Progenitor cell of endocrine pancreas (in vitro differentiated cells): ENCODE measurements around the gene VPREB3. TPM values are rescaled to one million over a fixed set of nuclear protein-coding genes. Genes with fewer than 3 reads are reported as not detected.

Experiments used
- DNase-seq: peaks from one replicate; pipeline ENCODE4 v3.0.0; 2021; ENCODE audit warnings: low spot score; ENCODE audit not compliant: unreplicated experiment
- H3K27ac Mint-ChIP-seq: 2 replicates; pipeline ENCODE4 v1.8.0; 2021; ENCODE audit warnings: mild to moderate bottlenecking, moderate library complexity, mixed read lengths
- H3K27me3 Mint-ChIP-seq: 2 replicates; pipeline ENCODE4 v1.8.0; 2021; ENCODE audit warnings: mixed read lengths
- H3K36me3 Mint-ChIP-seq: 2 replicates; pipeline ENCODE4 v1.8.0; 2022; ENCODE audit warnings: mixed read lengths; ENCODE audit not compliant: insufficient read depth
- H3K4me1 Mint-ChIP-seq: 2 replicates; pipeline ENCODE4 v1.8.0; 2021; ENCODE audit warnings: low read depth, mixed read lengths
- H3K4me3 Mint-ChIP-seq: 2 replicates; pipeline ENCODE4 v1.8.0; 2021; ENCODE audit warnings: low read depth, mild to moderate bottlenecking, moderate library complexity, mixed read lengths
- H3K9me3 Mint-ChIP-seq: 2 replicates; pipeline ENCODE4 v1.8.0; 2021; ENCODE audit warnings: low read depth, mixed read lengths
- CTCF ChIP-seq: fragments of 200-600 bp; sonication (generic); IDR thresholded peaks from one replicate; pipeline ENCODE4 v1.5.0; 2021; ENCODE audit warnings: antibody characterized with exemption, mild to moderate bottlenecking; ENCODE audit not compliant: unreplicated experiment
- total RNA-seq: library from RNA; stranded (reverse); gene quantifications from 2 replicates; pipeline ENCODE4 v1.2.1, GENCODE V29; 2021

Gene VPREB3
- total RNA-seq, 1 donor from 2014 or later = not detected

GRCh38 chr22:23755711-23756110 lies 1.5 kb upstream of the VPREB3 start:
- H3K27ac Mint-ChIP-seq = no peak overlapping the region
- no peaks in the 10 kb centered on the region for H3K9me3 Mint-ChIP-seq
- peaks cover 4% of the 10 kb centered on the region for H3K27me3 Mint-ChIP-seq
- no peak overlapping the region for H3K4me3 Mint-ChIP-seq
- H3K36me3 Mint-ChIP-seq = no peaks in the 10 kb centered on the region
- TF ChIP-seq CTCF = no peak
- no peak for DNase-seq
- no peaks in the 10 kb centered on the region for H3K4me1 Mint-ChIP-seq

- H3K4me1 Mint-ChIP-seq = peaks cover 4% of the 10 kb centered on the region
- H3K36me3 Mint-ChIP-seq = no peaks in the 10 kb centered on the region
- no peak overlapping the region for H3K4me3 Mint-ChIP-seq
- peaks cover under 1% of the 10 kb centered on the region for H3K27me3 Mint-ChIP-seq
- no peak for TF ChIP-seq CTCF
- H3K27ac Mint-ChIP-seq = no peak overlapping the region
- no peaks in the 10 kb centered on the region for H3K9me3 Mint-ChIP-seq
- no peak for DNase-seq
These were observed 883 bp upstream of the VPREB3 start for GRCh38 chr22:23754980-23755636.

GRCh38 chr22:23753385-23753784 lies 840 bp downstream of the VPREB3 start:
- Mint-ChIP-seq H3K9me3 (no peaks in the 10 kb centered on the region), H3K4me3 (peak overlapping the region; percentile 16), H3K27me3 (no peaks in the 10 kb centered on the region), H3K27ac (no peak overlapping the region), H3K36me3 (peaks cover 2% of the 10 kb centered on the region), H3K4me1 (peaks cover 10% of the 10 kb centered on the region)
- DNase-seq = no peak
- TF ChIP-seq CTCF = no peak

- peak overlapping the region; percentile 16 for H3K4me3 Mint-ChIP-seq
- TF ChIP-seq CTCF = no peak
These were observed 1.5 kb downstream of the VPREB3 start for GRCh38 chr22:23752750-23753149.

GRCh38 chr22:23752090-23752691 lies 2.0 kb downstream of the VPREB3 start:
- H3K4me3 Mint-ChIP-seq = peak overlapping the region; percentile 64
- H3K9me3 Mint-ChIP-seq = no peaks in the 10 kb centered on the region
- no peak for DNase-seq
- no peak for TF ChIP-seq CTCF
- peak overlapping the region; percentile 86 for H3K27ac Mint-ChIP-seq
- H3K36me3 Mint-ChIP-seq = peaks cover 2% of the 10 kb centered on the region
- H3K27me3 Mint-ChIP-seq = no peaks in the 10 kb centered on the region
- peaks cover 10% of the 10 kb centered on the region for H3K4me1 Mint-ChIP-seq

More at GRCh38 chr22:23752750-23753149, 1.5 kb downstream of the VPREB3 start:
- no peak overlapping the region for H3K27ac Mint-ChIP-seq
- peaks cover 2% of the 10 kb centered on the region for H3K36me3 Mint-ChIP-seq
- no peaks in the 10 kb centered on the region for H3K9me3 Mint-ChIP-seq
- peaks cover 10% of the 10 kb centered on the region for H3K4me1 Mint-ChIP-seq
- no peaks in the 10 kb centered on the region for H3K27me3 Mint-ChIP-seq
- DNase-seq = no peak
